Measurements from ENCODE around the gene TRAF3.
A peak's percentile ranks its signal among the peaks of the same experiment; 100 is the strongest.

Gene TRAF3, protein sequence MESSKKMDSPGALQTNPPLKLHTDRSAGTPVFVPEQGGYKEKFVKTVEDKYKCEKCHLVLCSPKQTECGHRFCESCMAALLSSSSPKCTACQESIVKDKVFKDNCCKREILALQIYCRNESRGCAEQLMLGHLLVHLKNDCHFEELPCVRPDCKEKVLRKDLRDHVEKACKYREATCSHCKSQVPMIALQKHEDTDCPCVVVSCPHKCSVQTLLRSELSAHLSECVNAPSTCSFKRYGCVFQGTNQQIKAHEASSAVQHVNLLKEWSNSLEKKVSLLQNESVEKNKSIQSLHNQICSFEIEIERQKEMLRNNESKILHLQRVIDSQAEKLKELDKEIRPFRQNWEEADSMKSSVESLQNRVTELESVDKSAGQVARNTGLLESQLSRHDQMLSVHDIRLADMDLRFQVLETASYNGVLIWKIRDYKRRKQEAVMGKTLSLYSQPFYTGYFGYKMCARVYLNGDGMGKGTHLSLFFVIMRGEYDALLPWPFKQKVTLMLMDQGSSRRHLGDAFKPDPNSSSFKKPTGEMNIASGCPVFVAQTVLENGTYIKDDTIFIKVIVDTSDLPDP

DNA sequence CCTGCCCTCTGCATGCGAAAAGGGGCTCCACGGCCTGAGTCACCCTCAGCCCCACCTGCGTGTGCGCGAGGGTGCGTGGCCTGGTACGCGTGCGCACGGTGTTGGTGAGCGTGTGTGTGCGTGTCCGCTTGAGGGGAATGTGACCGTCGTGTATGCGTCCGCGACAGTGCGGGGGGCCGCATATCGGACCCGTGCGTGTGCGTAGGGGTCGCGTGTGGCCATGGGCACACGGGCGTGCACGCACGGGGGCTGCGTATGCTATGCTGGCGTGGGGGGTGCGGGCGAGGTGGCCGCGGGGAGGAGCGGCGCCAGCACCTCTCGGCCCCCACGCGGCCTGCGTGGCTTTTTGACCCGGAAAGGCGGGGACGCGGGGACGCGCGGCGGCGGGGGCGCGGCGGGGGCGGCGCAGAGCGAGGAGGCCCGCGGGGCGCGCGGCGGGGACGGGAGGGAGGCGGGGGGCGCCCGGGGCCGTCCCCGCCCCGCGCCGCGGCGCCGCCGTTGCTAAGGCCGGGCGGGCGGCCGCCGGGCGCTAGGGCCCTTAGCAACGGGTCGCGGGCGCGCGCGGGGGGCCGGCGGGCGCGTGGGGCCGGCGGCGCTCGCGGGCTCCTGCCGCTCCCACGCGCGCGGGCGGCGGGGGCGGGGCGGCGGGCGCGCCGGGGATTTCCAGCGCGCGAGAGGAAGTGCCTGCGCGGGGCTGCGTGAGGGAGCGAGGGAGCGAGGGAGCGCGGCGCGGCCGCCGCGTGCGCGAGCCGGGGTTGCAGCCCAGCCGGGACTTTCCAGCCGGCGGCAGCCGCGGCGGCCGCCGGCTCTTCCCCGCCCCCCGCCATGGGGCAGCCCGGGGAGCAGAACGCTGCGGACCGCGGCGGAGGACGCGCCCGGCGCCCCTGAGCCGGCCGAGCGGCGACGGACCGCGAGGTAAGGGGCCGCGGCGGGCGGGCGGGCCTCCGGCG is at the start of gene TRAF3:
Gene TRAF3, plus strand, starts transcription at position 689 of the 950 bp plus-strand sequence. CDS start 92,753 bp downstream, outside the sequence.
- DNase-seq (ENCODE audit: low read depth): peak; percentile 80

DNA sequence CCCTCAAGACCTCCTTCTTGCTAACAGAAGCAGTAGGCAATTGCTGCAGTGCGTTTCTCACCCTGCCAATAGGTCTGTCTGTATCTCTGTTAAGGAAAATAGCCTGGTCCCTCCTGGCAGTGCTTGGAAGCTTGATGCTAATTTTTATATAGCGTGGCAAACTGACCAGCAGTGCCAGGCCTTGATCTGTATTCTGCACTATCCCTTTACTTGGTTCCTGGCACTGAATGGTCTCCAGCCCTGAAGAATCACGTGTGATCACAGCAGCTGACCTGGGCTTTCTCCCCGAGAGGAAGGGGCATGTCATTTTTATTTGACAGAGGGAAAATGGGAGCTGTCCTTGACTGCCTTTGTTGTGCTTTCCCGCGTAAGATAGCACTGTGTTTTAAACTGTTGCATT is 48.7 kb upstream of the TRAF3 start:
- DNase-seq (ENCODE audit: low read depth): no peak

DNA sequence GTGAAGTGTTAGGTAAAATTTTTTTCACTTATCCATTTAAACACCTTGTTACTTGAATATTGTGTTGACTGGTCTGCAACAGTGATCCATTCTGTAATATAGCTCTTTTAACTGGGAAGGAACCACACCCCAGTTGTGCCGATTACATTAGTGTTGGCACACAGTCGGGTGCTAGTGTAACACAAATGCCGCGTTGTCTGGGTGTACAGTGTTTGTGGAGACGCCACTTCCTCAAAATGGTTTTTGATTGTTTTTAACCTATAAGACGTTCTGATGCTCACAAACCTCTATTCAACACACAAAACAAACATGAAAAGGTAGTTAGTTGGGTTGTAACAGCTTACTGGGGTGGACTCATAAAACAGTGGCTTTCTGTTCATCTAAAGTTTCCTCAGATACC is 48.0 kb upstream of the TRAF3 start:
- no peak for DNase-seq (ENCODE audit: low read depth)

DNA sequence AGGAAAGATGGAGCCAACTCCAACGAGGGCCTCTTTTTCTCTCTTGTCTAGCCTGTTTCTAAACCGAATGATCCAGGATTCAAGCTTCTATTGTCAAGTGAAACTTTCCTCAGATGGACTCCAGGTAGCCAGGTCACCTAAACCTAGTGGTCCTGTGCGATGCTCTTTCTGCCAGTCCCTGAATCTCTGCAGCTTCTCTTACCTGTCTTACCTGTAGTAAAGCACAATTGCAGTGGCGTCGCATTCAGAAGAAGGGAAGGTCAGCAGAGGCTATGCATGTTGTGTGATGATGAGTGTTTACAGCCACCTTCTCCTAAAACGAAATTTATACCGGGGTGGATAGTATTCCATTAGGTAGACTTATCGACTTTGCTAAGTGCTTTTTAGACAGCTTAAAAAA is 47.4 kb upstream of the TRAF3 start:
- DNase-seq (ENCODE audit: low read depth): no peak

DNA sequence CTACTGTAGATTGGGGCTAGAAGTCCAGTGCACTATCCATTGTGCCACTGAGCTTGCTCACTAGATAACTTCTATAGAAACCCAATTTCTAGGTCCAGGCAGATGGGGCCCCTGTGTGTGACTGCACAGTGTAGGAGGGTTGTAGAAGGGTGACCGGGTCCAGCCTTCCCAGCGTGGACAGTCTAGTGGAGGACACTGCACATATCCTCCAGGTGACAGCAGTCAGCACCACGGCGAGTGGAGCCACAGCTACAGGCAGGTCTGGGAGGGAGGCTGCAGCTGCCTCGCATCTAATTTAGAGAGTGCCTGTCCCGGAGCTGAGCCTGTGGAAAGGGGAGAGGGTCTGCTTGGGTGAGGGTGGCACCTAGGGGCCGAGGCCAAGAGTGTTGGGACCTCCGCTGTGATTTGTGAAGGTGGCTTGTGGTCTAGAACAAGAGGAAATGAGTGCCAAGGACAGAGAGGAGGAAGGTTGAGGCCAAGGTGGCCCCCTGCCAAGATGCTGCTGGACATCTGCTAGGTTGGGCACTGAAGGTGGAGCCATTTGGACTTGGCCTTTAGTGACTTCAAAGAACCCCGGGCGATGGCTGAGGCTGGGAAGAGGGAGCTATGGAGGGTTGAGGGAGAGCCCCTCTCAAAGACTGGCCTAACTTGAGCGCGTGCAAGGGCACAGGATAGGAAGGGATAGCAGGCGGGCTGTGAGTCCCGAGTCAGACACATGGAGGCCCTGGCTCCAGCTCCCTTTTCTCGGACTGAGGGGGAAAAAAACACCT is 46.0 kb upstream of the TRAF3 start:
- DNase-seq (ENCODE audit: low read depth): no peak

DNA sequence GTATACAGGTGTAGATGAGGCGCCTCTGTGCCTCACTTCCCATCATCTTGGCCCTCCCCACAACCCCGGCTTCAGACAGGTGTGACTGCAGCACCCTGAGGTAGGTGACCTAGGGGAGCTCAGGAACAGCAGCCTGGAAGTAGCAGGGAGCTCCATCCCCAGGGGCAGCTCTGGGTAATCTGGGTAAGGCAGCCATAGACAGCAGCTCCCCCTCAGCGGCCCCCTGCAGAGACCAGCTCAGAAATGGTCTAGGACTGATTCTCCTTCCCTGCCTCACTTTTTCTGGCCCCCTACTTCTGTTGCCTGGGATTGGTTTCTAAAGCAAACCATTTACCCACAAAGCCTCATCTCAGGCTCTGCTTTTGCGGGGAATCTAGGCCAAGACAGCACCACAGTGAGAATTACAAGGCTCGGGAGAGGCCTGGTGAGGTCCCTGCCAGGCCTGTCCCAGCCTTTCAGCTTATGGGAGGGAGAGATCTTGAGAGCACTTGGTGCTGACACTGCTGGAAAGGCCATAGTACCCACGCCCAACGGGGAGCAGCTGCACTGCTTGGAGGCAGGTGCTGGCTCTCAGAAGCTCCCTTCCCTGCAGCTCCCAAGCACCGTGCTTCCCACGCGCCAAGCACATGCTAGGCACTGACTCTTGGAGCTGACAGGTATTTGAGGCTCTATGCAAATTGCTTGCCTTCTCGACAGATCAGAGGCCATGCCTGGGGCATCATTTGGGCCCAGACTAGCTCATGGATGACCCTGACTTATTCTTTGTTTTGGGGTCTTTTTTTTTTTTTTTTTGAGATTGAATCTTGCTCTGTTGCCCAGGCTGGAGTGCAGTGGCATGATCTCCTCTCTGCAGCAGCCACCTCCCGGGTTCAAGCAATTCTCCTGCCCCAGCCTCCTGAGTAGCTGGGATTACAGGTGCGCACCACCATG is 45.1 kb upstream of the TRAF3 start:
- no peak for DNase-seq (ENCODE audit: low read depth)

DNA sequence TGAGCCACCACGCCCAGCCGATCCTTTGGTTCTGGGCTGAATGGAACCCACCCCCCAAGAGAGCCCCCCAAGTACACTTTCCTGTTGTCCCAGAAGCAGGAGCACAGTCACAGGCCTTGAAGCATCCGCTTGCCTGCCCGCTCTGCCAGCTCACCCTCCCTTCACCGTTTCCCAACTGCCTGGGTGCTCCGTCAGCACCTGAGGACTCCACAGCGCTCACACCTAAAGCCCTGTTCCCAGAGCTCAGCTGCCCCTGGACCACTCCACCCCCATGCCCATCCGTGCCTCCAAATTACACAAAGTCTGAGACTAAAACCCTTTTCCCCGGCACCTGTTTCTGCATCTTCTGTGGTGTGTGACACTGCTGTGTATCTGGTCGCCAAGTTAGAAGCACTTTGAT is 44.3 kb upstream of the TRAF3 start:
- DNase-seq (ENCODE audit: low read depth): no peak

DNA sequence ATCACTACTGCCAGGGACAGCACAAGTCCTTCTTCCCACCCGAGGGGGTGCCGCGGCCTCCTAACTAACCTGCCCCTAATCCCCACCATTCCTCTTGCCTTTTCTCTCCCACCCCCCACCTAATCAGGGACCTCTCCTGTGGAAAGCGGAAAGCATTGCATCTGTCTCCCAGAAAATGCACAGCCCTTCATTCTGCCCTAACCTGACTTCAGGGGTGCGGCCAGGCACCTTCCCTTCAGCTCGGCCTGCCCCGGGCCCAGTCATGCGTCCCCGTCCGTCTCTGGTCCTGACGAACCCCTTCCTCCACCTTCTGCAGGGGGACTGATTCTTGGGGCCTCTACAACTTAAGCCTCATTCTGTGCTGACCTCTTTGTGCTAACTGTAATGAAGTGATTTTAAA is 43.9 kb upstream of the TRAF3 start:
- no peak for DNase-seq (ENCODE audit: low read depth)

DNA sequence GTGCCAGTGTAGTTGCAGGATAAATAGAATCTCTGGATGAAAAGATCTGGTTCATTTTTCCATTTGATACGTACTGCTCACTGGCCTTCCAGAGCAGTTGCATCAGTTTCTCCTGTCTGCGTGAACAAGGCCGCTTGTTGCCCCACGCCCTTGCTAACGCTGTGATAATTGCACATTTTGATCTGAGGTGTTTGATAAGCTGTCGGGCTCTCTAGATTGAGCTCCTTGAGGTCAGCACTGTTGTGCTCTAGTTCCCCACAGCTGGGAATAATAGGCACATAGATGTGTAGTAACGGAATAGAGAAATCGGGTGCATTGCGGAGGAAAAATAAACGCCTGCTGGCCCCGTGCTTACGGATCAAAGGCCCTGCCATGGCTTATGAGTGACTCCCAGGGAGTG is 42.8 kb upstream of the TRAF3 start:
- DNase-seq (ENCODE audit: low read depth): no peak

DNA sequence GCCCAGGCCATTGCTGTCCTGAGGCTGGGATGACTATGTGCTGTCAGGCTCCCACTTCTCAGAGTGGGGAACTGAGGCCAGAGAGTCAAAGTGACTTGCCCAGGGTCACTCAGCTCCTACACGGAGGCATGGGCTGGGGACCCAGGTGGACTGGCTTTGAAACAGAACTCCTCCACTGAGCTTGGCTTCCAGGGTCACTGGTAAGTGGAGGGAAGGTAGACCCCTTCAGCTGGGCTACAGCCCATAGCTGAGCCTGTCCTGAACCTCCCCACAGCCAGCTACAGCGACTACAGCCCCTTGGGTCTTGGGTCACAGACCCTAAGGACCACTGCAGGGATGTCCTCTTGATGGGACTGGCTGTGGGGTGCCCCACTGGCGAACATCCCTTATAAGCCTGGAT is 40.3 kb upstream of the TRAF3 start:
- no peak for DNase-seq (ENCODE audit: low read depth)

DNA sequence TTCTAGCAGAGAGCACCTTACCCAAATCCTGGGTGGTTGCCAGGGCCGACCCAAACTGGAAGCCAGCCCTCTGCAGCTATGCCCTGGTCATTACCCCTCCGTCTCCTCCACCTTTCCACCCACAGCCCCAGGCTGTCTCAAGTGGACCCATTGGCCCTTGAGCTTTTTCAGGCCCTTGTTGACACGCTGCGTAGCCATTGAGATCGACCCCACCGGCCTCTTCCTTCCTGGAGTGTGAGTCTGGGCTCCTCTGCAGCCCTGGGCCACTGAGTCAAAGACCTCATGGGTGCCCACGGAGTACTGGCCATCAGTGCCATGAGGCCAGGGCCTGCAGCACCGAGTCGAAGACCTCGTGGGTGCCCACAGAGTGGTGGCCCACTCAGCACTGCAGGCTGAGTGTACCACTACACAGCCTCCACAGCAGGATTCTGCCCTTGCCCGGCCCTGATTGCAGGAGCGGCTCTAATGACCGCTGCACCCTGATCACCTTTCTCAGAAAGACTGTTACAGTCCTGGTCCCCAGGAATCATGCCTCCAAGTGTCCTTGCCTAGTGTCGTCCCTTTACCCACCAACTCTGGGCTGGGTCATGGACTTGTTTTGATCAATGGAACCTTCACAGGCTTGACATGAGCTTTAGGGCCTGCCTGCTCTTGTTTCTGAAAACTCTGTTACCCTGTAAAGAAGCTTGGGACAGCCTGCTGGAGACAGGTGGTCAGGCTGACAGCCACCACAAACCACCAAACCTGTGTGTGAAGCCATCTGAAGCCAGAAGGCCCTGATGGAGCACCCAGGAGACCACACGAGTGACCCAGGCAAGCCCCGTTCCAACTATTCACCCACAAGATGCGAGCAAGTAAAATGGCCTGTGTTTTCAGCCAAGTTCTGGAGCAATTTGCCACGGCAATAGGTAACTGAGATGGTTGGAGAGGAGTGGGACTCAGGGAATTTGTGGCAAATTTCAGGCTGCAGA is 39.6 kb upstream of the TRAF3 start:
- DNase-seq (ENCODE audit: low read depth): no peak

DNA sequence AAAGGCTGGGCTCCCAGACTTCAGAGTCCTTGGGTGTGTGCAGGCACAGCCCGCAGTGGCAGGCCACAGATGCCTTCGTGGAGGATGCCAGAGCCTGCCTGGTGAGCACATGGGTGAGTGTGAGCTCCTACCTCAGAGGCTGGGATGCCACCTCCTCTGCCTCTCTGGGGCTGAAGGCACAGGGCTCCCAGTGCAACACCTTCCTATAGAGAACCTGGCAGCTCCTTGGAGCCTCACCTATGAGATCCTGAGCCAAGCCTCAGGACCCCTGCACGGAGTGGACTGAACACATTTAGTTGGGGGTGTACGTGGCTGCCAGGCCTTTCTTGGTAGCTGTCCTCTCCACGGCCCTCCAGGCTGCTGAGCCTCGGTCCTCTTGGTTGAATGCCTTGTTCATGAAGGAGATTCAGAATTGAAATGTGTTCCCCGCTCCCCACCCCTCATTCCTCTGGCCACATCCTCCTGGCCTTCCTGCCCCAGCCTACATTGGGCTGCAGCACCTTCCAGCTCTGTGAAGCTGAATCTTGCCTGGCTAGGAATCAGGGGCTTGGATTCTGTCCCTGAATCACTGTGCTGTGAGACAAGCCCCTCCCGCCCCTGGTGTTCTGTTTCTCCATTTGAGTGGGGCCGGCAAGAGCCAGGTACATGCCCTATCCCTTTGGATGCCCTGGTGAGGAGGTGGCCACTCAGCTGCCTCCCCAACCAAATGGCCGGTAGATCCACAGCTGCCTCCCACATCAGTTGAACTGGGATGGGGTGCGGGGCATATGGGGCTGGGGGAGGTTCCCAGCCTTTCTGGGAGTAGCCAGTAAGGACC is 38.7 kb upstream of the TRAF3 start:
- DNase-seq (ENCODE audit: low read depth): no peak

DNA sequence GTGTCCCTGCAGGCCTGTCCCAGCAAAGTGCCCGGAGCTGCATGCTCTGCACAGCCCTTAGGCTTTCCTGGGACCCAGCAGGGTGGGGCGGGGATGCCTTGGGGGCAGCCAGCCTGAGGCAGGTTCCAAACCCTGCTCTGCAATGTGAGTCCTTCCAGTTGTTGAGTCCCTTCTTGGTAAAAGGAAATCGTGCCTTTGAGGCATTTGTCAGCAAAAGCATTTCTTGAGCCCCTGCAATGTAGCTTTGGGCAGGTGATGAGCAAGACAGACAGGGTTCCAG is 38.1 kb upstream of the TRAF3 start:
- DNase-seq (ENCODE audit: low read depth): no peak

DNA sequence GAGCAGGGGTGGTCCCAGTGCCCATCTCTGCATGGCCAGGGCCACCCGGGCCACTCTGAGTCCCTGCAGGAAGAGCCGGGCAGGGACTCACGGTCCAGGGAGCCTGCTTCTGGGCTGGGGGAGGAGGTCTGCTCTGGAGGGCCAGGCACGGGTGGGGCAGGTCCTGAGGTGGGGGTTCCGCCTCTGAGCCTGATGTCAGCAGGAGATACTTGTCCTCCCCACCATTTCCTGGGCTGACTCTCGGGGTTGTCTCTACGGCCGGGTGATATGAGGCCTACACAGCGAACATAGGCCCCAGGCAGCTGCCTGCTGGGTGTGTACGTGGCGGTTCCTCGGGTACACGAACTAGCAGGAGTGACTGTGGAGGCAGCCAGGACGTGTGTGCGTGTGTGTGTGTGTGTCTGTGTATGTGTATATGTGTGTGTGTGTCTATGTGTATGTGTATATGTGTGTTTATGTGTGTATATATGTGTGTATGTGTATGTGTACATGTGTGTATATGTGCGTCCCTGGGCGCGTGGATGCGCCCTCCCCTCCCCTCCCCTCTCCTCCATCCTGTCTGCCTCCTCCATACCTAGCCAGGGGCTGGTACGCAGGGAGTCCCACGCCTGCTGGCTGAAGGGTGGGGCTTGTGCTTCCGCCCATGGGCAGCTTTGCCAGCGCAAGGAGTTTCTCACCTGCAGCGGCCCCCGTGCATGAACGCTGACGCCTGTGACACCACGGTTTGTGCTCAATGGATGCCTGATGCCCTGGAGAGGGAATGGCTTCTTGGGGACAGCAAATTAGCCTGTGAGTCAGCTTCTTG is 30.4 kb upstream of the TRAF3 start:
- no peak for DNase-seq (ENCODE audit: low read depth)

DNA sequence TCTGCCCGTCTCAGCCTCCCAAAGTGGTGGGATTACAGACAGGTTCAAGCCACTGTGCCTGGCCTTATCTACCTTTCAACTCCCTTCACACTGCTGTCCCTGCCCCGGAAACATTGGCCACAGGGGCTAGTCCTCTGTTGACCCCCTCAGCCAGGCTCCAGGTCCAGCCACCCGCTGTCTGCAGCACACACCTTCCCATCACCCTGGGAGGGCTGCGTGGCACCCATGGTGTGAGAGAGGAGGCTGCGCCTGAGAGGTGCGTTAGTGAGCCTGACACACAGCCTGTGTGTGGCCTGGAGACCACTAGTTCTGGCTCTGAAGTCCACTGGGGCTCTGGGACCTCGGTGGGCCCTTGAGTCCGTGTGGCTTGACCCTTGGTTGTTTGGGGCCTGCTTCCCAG is 28.4 kb upstream of the TRAF3 start:
- no peak for DNase-seq (ENCODE audit: low read depth)

DNA sequence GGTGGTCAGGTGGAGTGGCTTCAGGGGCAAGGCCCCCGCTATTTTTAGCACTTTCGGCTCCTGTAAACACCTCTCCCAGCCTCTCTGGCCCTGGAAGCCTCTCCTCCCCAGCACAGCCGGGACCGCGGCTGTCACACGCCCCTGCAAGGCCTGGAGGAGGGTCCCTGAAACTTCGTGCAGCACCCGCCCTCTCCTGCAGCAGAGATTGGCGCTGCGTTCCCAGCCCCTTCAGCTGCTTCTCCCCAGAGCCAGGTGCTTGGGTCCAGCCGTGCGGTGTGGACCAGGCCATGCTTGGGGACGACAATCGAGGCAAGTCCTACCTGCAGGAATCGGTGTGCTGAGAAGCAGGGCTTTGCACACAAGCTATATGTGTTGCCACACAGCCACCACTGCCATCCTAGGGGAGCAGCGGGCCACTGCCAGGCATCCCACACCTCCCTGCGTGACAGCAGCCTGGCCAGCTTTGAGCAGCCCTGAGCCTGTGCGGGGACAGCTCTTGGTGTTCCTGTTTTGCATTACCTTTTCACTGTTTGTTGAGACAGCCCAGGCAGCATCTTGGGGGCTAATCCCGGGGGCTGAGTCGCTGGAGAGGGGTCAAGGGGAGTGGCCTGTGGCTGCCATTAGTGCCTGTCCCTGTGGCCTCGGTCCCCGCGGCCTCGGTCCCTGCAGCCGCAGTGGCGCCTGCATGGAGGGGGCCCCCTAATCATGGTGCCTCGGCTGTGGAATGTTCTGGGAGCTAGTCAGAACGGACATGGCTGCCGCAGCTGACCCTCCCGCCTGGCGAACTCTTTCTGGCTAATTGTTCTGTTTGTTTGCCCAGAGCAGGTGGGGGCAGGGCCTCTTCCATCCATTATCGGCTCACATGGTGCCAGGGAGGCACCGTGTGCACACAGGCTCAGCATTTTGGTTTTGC is 27.6 kb upstream of the TRAF3 start:
- no peak for DNase-seq (ENCODE audit: low read depth)

DNA sequence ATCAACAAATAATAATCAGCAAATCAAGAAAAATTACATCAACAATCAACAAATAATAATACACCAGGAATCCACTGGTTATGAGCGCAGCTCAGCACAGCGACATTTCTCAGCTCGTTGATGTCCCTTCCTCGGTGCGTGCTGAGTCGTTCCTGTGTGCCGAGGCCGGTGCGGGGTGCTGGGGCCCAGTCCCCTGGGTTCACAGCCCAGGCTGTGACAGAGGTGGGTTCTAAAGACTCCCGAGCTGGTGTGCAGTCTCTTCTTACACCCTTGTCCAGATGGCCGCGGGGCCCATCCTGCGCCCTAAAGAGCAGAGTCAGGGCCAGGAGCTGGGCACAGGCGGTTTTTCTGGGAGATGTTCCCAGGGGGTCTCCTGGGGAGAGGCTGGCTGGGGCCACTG is 26.9 kb upstream of the TRAF3 start:
- no peak for DNase-seq (ENCODE audit: low read depth)
